Gastrocnemius medialis (tissue), 4 donors: ENCODE results near the gene ANXA9.

Experiments used
- POLR2A ChIP-seq, 2 donors: fragments of 450-650 bp; IDR thresholded peaks; one replicate each; pipeline ENCODE4 v1.6.1; 2017; ENCODE audit warnings: antibody characterized with exemption in 2 of 2, mild to moderate bottlenecking in 2 of 2, moderate library complexity in 2 of 2
- TF ChIP-seq, protein P1 (sequence below), 5 experiments: fragments of 450-650 bp in 3 of 5; fragments of 200-600 bp in 2 of 5; sonication (generic) in 2 of 5; IDR thresholded peaks in 4 of 5; conservative IDR thresholded peaks in 1 of 5; 1 replicate in 4 of 5; 2 replicates in 1 of 5; pipeline ENCODE4 v1.5.1; 2016 to 2019; ENCODE audit warnings: antibody characterized with exemption in 5 of 5, mild to moderate bottlenecking in 3 of 5, moderate library complexity in 3 of 5

GRCh38 chr1:150961756-150962155 is 20.3 kb upstream of the ANXA9 start:
- TF ChIP-seq, protein P1, sequence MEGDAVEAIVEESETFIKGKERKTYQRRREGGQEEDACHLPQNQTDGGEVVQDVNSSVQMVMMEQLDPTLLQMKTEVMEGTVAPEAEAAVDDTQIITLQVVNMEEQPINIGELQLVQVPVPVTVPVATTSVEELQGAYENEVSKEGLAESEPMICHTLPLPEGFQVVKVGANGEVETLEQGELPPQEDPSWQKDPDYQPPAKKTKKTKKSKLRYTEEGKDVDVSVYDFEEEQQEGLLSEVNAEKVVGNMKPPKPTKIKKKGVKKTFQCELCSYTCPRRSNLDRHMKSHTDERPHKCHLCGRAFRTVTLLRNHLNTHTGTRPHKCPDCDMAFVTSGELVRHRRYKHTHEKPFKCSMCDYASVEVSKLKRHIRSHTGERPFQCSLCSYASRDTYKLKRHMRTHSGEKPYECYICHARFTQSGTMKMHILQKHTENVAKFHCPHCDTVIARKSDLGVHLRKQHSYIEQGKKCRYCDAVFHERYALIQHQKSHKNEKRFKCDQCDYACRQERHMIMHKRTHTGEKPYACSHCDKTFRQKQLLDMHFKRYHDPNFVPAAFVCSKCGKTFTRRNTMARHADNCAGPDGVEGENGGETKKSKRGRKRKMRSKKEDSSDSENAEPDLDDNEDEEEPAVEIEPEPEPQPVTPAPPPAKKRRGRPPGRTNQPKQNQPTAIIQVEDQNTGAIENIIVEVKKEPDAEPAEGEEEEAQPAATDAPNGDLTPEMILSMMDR (IDR thresholded peaks at IDR 0.05 in 4 of 5, conservative IDR thresholded peaks at IDR 0.05 in 1 of 5): no peak
- TF ChIP-seq POLR2A (IDR thresholded peaks at IDR 0.05): no peak
